ENCODE measurements around the gene AP1M1.

The AP1M1 gene

GRCh38 chr19:16233836-16234551 lies 36.3 kb downstream of the AP1M1 start:
- DNase-seq: no peak

- no peak for DNase-seq
Observed at GRCh38 chr19:16234552-16235445, 37.1 kb downstream of the AP1M1 start.

- DNase-seq: no peak
Observed at GRCh38 chr19:16235811-16236652, 38.3 kb downstream of the AP1M1 start.

GRCh38 chr19:16244091-16244490 lies 46.4 kb downstream of the AP1M1 start:
- no peak for DNase-seq

- DNase-seq: peak; percentile 50 to 87 (median 80)
Observed at GRCh38 chr19:16247353-16248182, 49.9 kb downstream of the AP1M1 start.

GRCh38 chr19:16248380-16249023 lies 50.8 kb downstream of the AP1M1 start:
- no peak for DNase-seq

- no peak for DNase-seq
Observed at GRCh38 chr19:16249826-16250404, 52.2 kb downstream of the AP1M1 start.

GRCh38 chr19:16252459-16253205 lies 54.9 kb downstream of the AP1M1 start:
- DNase-seq: no peak

GRCh38 chr19:16254851-16255408 lies 57.2 kb downstream of the AP1M1 start:
- DNase-seq: no peak

GRCh38 chr19:16257509-16258002 lies 59.8 kb downstream of the AP1M1 start:
- no peak for DNase-seq

- DNase-seq: no peak
Observed at GRCh38 chr19:16258440-16258903, 60.8 kb downstream of the AP1M1 start.

- no peak for DNase-seq
Observed at GRCh38 chr19:16259385-16260159, 61.9 kb downstream of the AP1M1 start.

GRCh38 chr19:16260160-16260811 lies 62.6 kb downstream of the AP1M1 start:
- no peak for DNase-seq

- DNase-seq: no peak
Observed at GRCh38 chr19:16260812-16261161, 63.1 kb downstream of the AP1M1 start.

- DNase-seq: no peak
Observed at GRCh38 chr19:16261584-16262368, 64.1 kb downstream of the AP1M1 start.

- no peak for DNase-seq
Observed at GRCh38 chr19:16262618-16263017, 64.9 kb downstream of the AP1M1 start.

GRCh38 chr19:16263141-16263761 lies 65.5 kb downstream of the AP1M1 start:
- DNase-seq: no peak
